Measurements from ENCODE around the gene MAGI1. TPM values are rescaled to one million over a fixed set of nuclear protein-coding genes. Genes with fewer than 3 reads are reported as not detected.

The MAGI1 gene
- total RNA-seq, 1 donor from 2014 or later, result 21.9 TPM

- Mint-ChIP-seq H3K4me3 (ENCODE audit: unreplicated experiment) (no peak overlapping the region), H3K4me1 (ENCODE audit: unreplicated experiment) (no peaks in the 10 kb centered on the region), H3K9me3 (ENCODE audit: unreplicated experiment) (no peaks in the 10 kb centered on the region), H3K36me3 (ENCODE audit: unreplicated experiment) (peaks cover 4% of the 10 kb centered on the region), H3K27ac (ENCODE audit: unreplicated experiment) (no peak overlapping the region), H3K27me3 (ENCODE audit: unreplicated experiment) (no peaks in the 10 kb centered on the region)
- TF ChIP-seq CTCF (IDR thresholded peaks at IDR 0.05), result no peak
- DNase-seq (ENCODE audit: extremely low spot score, unreplicated experiment), result no peak
These were observed 540.9 kb downstream of the MAGI1 start for GRCh38 chr3:65497846-65498245.

DNA sequence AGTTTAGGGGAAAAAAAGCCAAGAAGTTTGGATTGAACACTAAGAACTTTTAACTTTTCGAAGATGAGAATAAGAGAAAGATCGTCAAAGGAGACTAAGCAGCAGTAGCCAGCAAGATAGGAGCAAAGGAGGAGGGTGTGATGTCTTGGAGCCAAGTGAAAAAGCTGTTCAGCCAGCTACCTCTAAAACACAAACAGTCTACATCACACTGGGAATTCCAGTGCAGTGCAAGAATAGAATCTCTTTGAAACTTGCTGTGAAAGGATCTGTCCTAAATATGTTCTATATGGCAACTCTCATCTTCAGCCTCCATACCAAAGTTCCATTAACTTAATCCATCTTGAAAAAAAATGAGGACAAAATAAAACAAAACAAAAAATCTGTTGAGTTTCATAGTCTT, 541.5 kb downstream of the MAGI1 start:
- DNase-seq (ENCODE audit: extremely low spot score, unreplicated experiment), result no peak
- Mint-ChIP-seq H3K9me3 (ENCODE audit: unreplicated experiment) (no peaks in the 10 kb centered on the region), H3K27me3 (ENCODE audit: unreplicated experiment) (no peaks in the 10 kb centered on the region), H3K4me1 (ENCODE audit: unreplicated experiment) (no peaks in the 10 kb centered on the region), H3K36me3 (ENCODE audit: unreplicated experiment) (peaks cover 4% of the 10 kb centered on the region), H3K27ac (ENCODE audit: unreplicated experiment) (no peak overlapping the region), H3K4me3 (ENCODE audit: unreplicated experiment) (no peak overlapping the region)
- no peak for TF ChIP-seq CTCF (IDR thresholded peaks at IDR 0.05)

DNA sequence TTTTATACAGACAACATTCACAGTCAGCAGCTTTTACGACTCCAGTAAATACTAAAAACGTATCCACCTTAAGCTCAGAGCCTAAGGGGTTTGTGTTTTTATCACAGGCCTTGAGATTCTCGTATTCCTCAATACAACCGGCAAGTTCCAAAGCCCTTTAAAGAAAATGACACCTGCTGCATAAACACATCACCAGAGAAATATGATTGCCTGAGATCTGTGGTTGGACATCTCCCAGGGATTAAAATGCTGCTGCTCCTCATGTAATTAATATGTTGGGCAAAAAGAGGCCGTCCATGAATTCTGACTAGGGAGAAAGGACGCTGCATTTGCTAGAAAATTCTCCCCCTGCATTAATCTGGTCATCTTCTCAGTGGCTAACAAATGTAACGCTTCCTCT, 544.8 kb downstream of the MAGI1 start:
- Mint-ChIP-seq H3K27me3 (ENCODE audit: unreplicated experiment) (no peaks in the 10 kb centered on the region), H3K9me3 (ENCODE audit: unreplicated experiment) (no peaks in the 10 kb centered on the region), H3K36me3 (ENCODE audit: unreplicated experiment) (peaks cover 4% of the 10 kb centered on the region), H3K27ac (ENCODE audit: unreplicated experiment) (no peak overlapping the region), H3K4me3 (ENCODE audit: unreplicated experiment) (no peak overlapping the region), H3K4me1 (ENCODE audit: unreplicated experiment) (no peaks in the 10 kb centered on the region)
- DNase-seq (ENCODE audit: extremely low spot score, unreplicated experiment), result no peak
- TF ChIP-seq CTCF (IDR thresholded peaks at IDR 0.05), result no peak

GRCh38 chr3:65493371-65493882, 545.3 kb downstream of the MAGI1 start:
- H3K27ac Mint-ChIP-seq (ENCODE audit: unreplicated experiment), result no peak overlapping the region
- no peaks in the 10 kb centered on the region for H3K27me3 Mint-ChIP-seq (ENCODE audit: unreplicated experiment)
- no peaks in the 10 kb centered on the region for H3K9me3 Mint-ChIP-seq (ENCODE audit: unreplicated experiment)
- H3K36me3 Mint-ChIP-seq (ENCODE audit: unreplicated experiment), result peaks cover 4% of the 10 kb centered on the region
- no peak overlapping the region for H3K4me3 Mint-ChIP-seq (ENCODE audit: unreplicated experiment)
- DNase-seq (ENCODE audit: extremely low spot score, unreplicated experiment), result no peak
- H3K4me1 Mint-ChIP-seq (ENCODE audit: unreplicated experiment), result no peaks in the 10 kb centered on the region
- TF ChIP-seq CTCF (IDR thresholded peaks at IDR 0.05), result no peak

DNA sequence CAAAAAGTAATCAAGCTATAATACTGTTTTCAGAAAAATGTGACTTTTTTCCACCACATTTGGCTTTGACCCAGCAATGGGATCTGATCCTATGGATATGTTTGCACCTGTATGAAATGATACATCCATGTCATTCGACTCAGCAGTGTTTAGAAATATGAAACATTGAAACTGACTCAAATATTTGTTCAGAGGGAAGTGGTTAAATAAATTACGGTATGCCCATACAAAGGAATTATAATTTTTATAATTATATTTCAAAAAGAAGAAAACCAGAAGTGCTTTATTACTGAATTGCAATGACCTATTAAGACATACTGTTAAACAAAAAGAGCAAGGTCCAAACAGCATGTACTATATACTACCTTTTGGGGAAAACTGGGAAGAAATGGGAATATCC, 546.5 kb downstream of the MAGI1 start:
- Mint-ChIP-seq H3K36me3 (ENCODE audit: unreplicated experiment) (peaks cover 4% of the 10 kb centered on the region), H3K27ac (ENCODE audit: unreplicated experiment) (no peak overlapping the region), H3K9me3 (ENCODE audit: unreplicated experiment) (no peaks in the 10 kb centered on the region), H3K4me1 (ENCODE audit: unreplicated experiment) (no peaks in the 10 kb centered on the region), H3K27me3 (ENCODE audit: unreplicated experiment) (no peaks in the 10 kb centered on the region), H3K4me3 (ENCODE audit: unreplicated experiment) (no peak overlapping the region)
- no peak for DNase-seq (ENCODE audit: extremely low spot score, unreplicated experiment)
- no peak for TF ChIP-seq CTCF (IDR thresholded peaks at IDR 0.05)

Data from osteocyte (in vitro differentiated cells).